ENCODE results near the gene RASL11B.

GRCh38 chr4:52824270-52824602 lies 37.9 kb upstream of the RASL11B start:
- TF ChIP-seq EP300 (IDR thresholded peaks at IDR 0.05; ENCODE audit: borderline replicate concordance in 1 of 2, control insufficient read depth in 1 of 2, low read depth in 2 of 2, low read length in 2 of 2) (no peak), SMC3 (IDR thresholded peaks at IDR 0.05; ENCODE audit: borderline replicate concordance, low read length) (no peak), CTCF (IDR thresholded peaks at IDR 0.05 in 2 of 3, conservative IDR thresholded peaks at IDR 0.05 in 1 of 3; ENCODE audit: control insufficient read depth in 2 of 3, extremely low read depth in 1 of 3, insufficient read depth in 1 of 3, low read depth in 3 of 3, low read length in 3 of 3) (no peak)
